ENCODE data around the gene ISM1. TPM values are rescaled to one million over a fixed set of nuclear protein-coding genes. Genes with fewer than 3 reads are reported as not detected.

ISM1 gene
- total RNA-seq, 3 donors from 2014 or later: 13.0 to 18.7 (median 15.2) TPM

GRCh38 chr20:13205425-13205824, 15.6 kb upstream of the ISM1 start:
- H3K4me3 ChIP-seq: no peak overlapping the region
- H3K27me3 ChIP-seq: no peaks in the 10 kb centered on the region
- no peak overlapping the region for H3K27ac ChIP-seq
- H3K9me3 ChIP-seq: no peaks in the 10 kb centered on the region
- H3K36me3 ChIP-seq: no peaks in the 10 kb centered on the region
- TF ChIP-seq CTCF (IDR thresholded peaks at IDR 0.05) (no peak), POLR2AphosphoS5 (IDR thresholded peaks at IDR 0.05) (no peak), POLR2A (IDR thresholded peaks at IDR 0.05) (no peak)
- intact Hi-C loops (cut with DNase I; ENCODE audit: low total_unique reads): no loop called here
- no peak for DNase-seq (ENCODE audit: low spot score in 2 of 2)
- H3K4me1 ChIP-seq: no peaks in the 10 kb centered on the region

DNA sequence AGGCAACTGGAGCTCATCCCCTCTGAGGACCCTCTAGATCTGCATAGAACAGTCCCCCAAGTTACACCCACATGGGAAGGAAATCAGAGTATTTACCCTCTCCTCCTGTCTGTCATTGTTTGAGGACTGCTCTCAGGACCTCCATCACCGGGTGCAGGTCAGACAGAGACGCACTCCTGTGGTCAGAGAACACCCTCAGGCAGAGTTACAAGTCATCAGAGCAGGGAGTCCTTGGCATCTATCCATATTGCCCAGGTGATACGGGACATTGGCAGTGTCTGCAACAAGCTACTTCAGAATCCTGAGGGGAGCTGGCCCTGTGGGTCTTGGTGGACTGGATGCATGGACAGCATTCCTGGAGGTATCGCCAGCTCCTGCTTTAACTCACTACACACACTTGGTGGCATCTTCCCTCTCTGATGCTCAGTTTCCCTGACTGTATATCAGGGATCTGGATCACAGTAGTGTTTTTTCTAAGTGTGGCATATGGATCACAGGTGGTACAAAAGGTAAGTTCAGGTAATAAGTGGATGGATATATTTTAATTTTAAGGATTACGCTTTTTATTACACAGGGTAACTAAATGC, 15.1 kb upstream of the ISM1 start:
- TF ChIP-seq POLR2AphosphoS5 (IDR thresholded peaks at IDR 0.05) (no peak), CTCF (IDR thresholded peaks at IDR 0.05) (no peak), POLR2A (IDR thresholded peaks at IDR 0.05) (no peak)

GRCh38 chr20:13207016-13207415, 14.1 kb upstream of the ISM1 start:
- intact Hi-C loops (cut with DNase I; ENCODE audit: low total_unique reads): no loop called here
- H3K36me3 ChIP-seq: no peaks in the 10 kb centered on the region
- no peak overlapping the region for H3K4me3 ChIP-seq
- DNase-seq (ENCODE audit: low spot score in 2 of 2): no peak
- H3K27ac ChIP-seq: no peak overlapping the region
- no peaks in the 10 kb centered on the region for H3K9me3 ChIP-seq
- H3K4me1 ChIP-seq: no peaks in the 10 kb centered on the region
- no peaks in the 10 kb centered on the region for H3K27me3 ChIP-seq
- TF ChIP-seq CTCF (IDR thresholded peaks at IDR 0.05) (no peak), POLR2AphosphoS5 (IDR thresholded peaks at IDR 0.05) (no peak), POLR2A (IDR thresholded peaks at IDR 0.05) (no peak)

More for the DNA sequence above, 15.1 kb upstream of the ISM1 start:
- Histone ChIP-seq H3K27ac (no peak overlapping the region), H3K27me3 (no peaks in the 10 kb centered on the region), H3K36me3 (no peaks in the 10 kb centered on the region), H3K4me1 (no peaks in the 10 kb centered on the region), H3K4me3 (no peak overlapping the region), H3K9me3 (no peaks in the 10 kb centered on the region)
- intact Hi-C loops (cut with DNase I; ENCODE audit: low total_unique reads): no loop called here
- DNase-seq (ENCODE audit: low spot score in 2 of 2): no peak

- intact Hi-C loops (cut with DNase I; ENCODE audit: low total_unique reads): no loop called here
Measured at GRCh38 chr20:13211956-13212618, 9.0 kb upstream of the ISM1 start.

More at GRCh38 chr20:13211956-13212618, 9.0 kb upstream of the ISM1 start:
- no peak for DNase-seq (ENCODE audit: low spot score in 2 of 2)
- H3K27ac ChIP-seq: no peak overlapping the region
- no peaks in the 10 kb centered on the region for H3K4me1 ChIP-seq
- H3K9me3 ChIP-seq: no peaks in the 10 kb centered on the region
- TF ChIP-seq POLR2AphosphoS5 (IDR thresholded peaks at IDR 0.05) (no peak), CTCF (IDR thresholded peaks at IDR 0.05) (no peak), POLR2A (IDR thresholded peaks at IDR 0.05) (no peak)
- H3K27me3 ChIP-seq: no peaks in the 10 kb centered on the region
- no peaks in the 10 kb centered on the region for H3K36me3 ChIP-seq
- H3K4me3 ChIP-seq: no peak overlapping the region
